GM12878 (cell line): ENCODE measurements around the gene CD79A. TPM values are rescaled to one million over a fixed set of nuclear protein-coding genes. Genes with fewer than 3 reads are reported as not detected.

Experiments used
- ATAC-seq: fragments of 200-7000 bp; cut with Tn5 transposase; 3 replicates; pipeline ENCODE4 v1.9.1; 2020; ENCODE audit warnings: mild to moderate bottlenecking, moderate library complexity
- BruUV-seq: library from RNA; stranded (reverse); fragments of 400-500 nt; replicated peaks from 2 replicates; lab custom pipeline; 2021; lab: Mats Ljungman, UMichigan
- CTCF ChIA-PET: fragments of 300-600 bp; sonication (Branson Sonifier 250); formaldehyde crosslinking; extraction: SDS; loops from one replicate; lab custom pipeline; 2021; ENCODE audit warnings: inconsistent platforms; lab: Yijun Ruan, JAX
- POLR2A ChIA-PET: fragments of 350-600 bp; formaldehyde crosslinking; extraction: SDS; loops from one replicate; lab custom pipeline; 2021; ENCODE audit warnings: inconsistent platforms; lab: Charles Lee
- RAD21 ChIA-PET: fragments of 300-600 bp; sonication (Branson Sonifier 250); formaldehyde crosslinking; loops from one replicate; lab custom pipeline; 2023; ENCODE audit warnings: antibody characterized with exemption; ENCODE audit not compliant: unreplicated experiment; lab: Charles Lee
- SMC1A ChIA-PET: fragments of 300-600 bp; sonication (Branson Sonifier 250); formaldehyde crosslinking; loops from one replicate; lab custom pipeline; 2023; ENCODE audit not compliant: unreplicated experiment, uncharacterized antibody; lab: Charles Lee
- DNase-seq: peaks from one replicate; pipeline ENCODE4 v3.0.0-alpha.2; 2011; ENCODE audit warnings: low read depth, low spot score
- FAIRE-seq: peaks from 3 replicates; lab custom pipeline; 2011; peaks lifted over from hg19 to GRCh38; lab: Jason Lieb, UNC
- H2AFZ ChIP-seq: 2 replicates; pipeline ENCODE4 v1.6.0; 2011; ENCODE audit warnings: low read depth, low read length, control low read depth; ENCODE audit not compliant: control insufficient read depth
- H3K27ac ChIP-seq: 2 replicates; pipeline ENCODE4 v1.5.1; 2011; ENCODE audit warnings: control low read depth; ENCODE audit not compliant: control insufficient read depth, insufficient read depth
- H3K27me3 ChIP-seq, 2 experiments: replicated peaks in 1 of 2; 2 replicates each; pipeline versions ENCODE4 v1.6.0 to v1.6.1; 2011; ENCODE audit warnings: low read length in 1 of 2; ENCODE audit not compliant: control insufficient read depth in 2 of 2, insufficient read depth in 2 of 2
- H3K36me3 ChIP-seq, 2 experiments: 2 replicates each; pipeline ENCODE4 v1.5.1; 2011; ENCODE audit warnings: low read length in 1 of 2; ENCODE audit not compliant: control insufficient read depth in 2 of 2, insufficient read depth in 2 of 2
- H3K4me1 ChIP-seq: 2 replicates; pipeline ENCODE4 v1.6.1; 2011; ENCODE audit warnings: mild to moderate bottlenecking, low read length, moderate library complexity, mixed read lengths; ENCODE audit not compliant: control insufficient read depth, insufficient read depth
- H3K4me2 ChIP-seq: 2 replicates; pipeline ENCODE4 v1.6.0; 2011; ENCODE audit warnings: control low read depth; ENCODE audit not compliant: control insufficient read depth, insufficient read depth
- H3K4me3 ChIP-seq: fragments of 200-600 bp; sonication (generic); 2 replicates; pipeline ENCODE4 v1.5.1; 2016
- H3K79me2 ChIP-seq: 2 replicates; pipeline ENCODE4 v1.6.0; 2011; ENCODE audit warnings: low read length; ENCODE audit not compliant: control insufficient read depth, insufficient read depth
- H3K9ac ChIP-seq: 2 replicates; pipeline ENCODE4 v1.8.0; 2011; ENCODE audit warnings: low read length, control low read depth, mixed read lengths; ENCODE audit not compliant: control insufficient read depth, insufficient read depth
- H3K9me3 ChIP-seq: replicated peaks from 3 replicates; pipeline ENCODE4 v1.5.1; 2011; ENCODE audit warnings: mild to moderate bottlenecking, low read length; ENCODE audit not compliant: control insufficient read depth, insufficient read depth
- H4K20me1 ChIP-seq: 2 replicates; pipeline ENCODE4 v1.6.0; 2011; ENCODE audit not compliant: control insufficient read depth, insufficient read depth
- BMI1 ChIP-seq: fragments of 450-650 bp; IDR thresholded peaks from 2 replicates; pipeline ENCODE4 v1.6.1; 2016; ENCODE audit warnings: mild to moderate bottlenecking, moderate library complexity, borderline replicate concordance
- CUX1 ChIP-seq: IDR thresholded peaks from 2 replicates; pipeline ENCODE4 v1.6.1; 2012; ENCODE audit warnings: improper control_type of control experiment, low read depth, low read length; ENCODE audit not compliant: insufficient replicate concordance
- ELK1 ChIP-seq: IDR thresholded peaks from 2 replicates; pipeline ENCODE4 v1.6.1; 2012; ENCODE audit warnings: low read depth, low read length, improper control_type of control experiment
- ESRRA ChIP-seq: IDR thresholded peaks from 2 replicates; pipeline ENCODE4 v1.6.1; 2012; ENCODE audit warnings: mild to moderate bottlenecking, low read length, improper control_type of control experiment
- LARP7 ChIP-seq: fragments of 450-650 bp; IDR thresholded peaks from 2 replicates; pipeline ENCODE4 v1.6.1; 2017; ENCODE audit warnings: mild to moderate bottlenecking
- NFXL1 ChIP-seq: fragments of 450-650 bp; IDR thresholded peaks from 2 replicates; pipeline ENCODE4 v1.6.1; 2017; ENCODE audit warnings: antibody characterized with exemption, mild to moderate bottlenecking, borderline replicate concordance
- RB1 ChIP-seq: fragments of 450-650 bp; formaldehyde crosslinking; IDR thresholded peaks from 2 replicates; pipeline ENCODE4 v1.6.1; 2017; ENCODE audit warnings: mild to moderate bottlenecking, borderline replicate concordance
- RFX5 ChIP-seq: IDR thresholded peaks from 2 replicates; pipeline ENCODE4 v1.6.1; 2011; ENCODE audit warnings: low read depth, low read length, improper control_type of control experiment
- RUNX3 ChIP-seq: IDR thresholded peaks from 2 replicates; pipeline ENCODE4 v1.6.1; 2012; ENCODE audit warnings: low read length, inconsistent platforms
- ZBTB33 ChIP-seq: fragments of 450-650 bp; IDR thresholded peaks from 2 replicates; pipeline ENCODE4 v1.6.1; 2017; ENCODE audit warnings: mild to moderate bottlenecking
- ZBTB40 ChIP-seq: fragments of 450-650 bp; IDR thresholded peaks from 2 replicates; pipeline ENCODE4 v1.6.1; 2016; ENCODE audit warnings: mild to moderate bottlenecking, moderate library complexity, borderline replicate concordance
- WGBS: methylation state at CpG from one replicate; pipeline ENCODE4 v1.1.6; 2016; ENCODE audit warnings: low lambda C conversion rate; ENCODE audit not compliant: insufficient replicate concordance, insufficient coverage; ENCODE audit errors: missing lambda C conversion rate; 5-methylcytosine and 5-hydroxymethylcytosine counted together
- in situ Hi-C: fragments of 300-500 bp; cut with MboI; formaldehyde crosslinking; loops from 9 replicates; pipeline ENCODE4 v1.14.3; 2018; ENCODE audit warnings: mixed read lengths
- intact Hi-C: fragments of 100-400 bp; cut with micrococcal nuclease; formaldehyde crosslinking; loops from one replicate; pipeline ENCODE4 v1.14.2; 2022; ENCODE audit not compliant: unreplicated experiment
- polyA plus RNA-seq, 11 experiments: library from polyadenylated mRNA; depleted of rRNA in 4 of 11; unstranded in 6 of 11; stranded (reverse) in 5 of 11; fragments of >200 nt; fragmentation: Nextera tagmentation in 4 of 11; fragmentation: Illumina TruSeq in 1 of 11; extraction: Ambion mirVana in 4 of 11; extraction: Trizol in 1 of 11; gene quantifications; 1 replicate in 1 of 11; 2 replicates in 10 of 11; pipeline versions ENCODE4 v1.2.1 to v1.2.3, GENCODE V29; 2011 to 2016; ENCODE audit warnings: inconsistent platforms in 2 of 11, missing spikeins in 2 of 11, low read depth in 1 of 11
- total RNA-seq, 4 experiments: library from RNA; depleted of rRNA in 3 of 4; stranded (reverse); fragments of >200 nt in 3 of 4; fragmentation: Illumina TruSeq in 1 of 4; extraction: Trizol in 1 of 4; gene quantifications; 2 replicates each; pipeline versions ENCODE4 v1.2.1 to v1.2.3, GENCODE V29; 2013 to 2021

CD79A gene
- total and polyA plus RNA-seq, 10 of the 15 experiments (the other 5 are each of a cell fraction or from before 2014, with no cell fraction given) = 38.8 to 414 (median 282) TPM

GRCh38 chr19:41888926-41889325 lies 11.8 kb downstream of the CD79A start:
- H3K4me3 ChIP-seq = no peak overlapping the region
- no peaks in the 10 kb centered on the region for H3K27me3 ChIP-seq
- ATAC-seq (no peak), DNase-seq (no peak), FAIRE-seq (no peak)
- no TSS peak for BruUV-seq
- peaks cover 44% of the 10 kb centered on the region for H3K79me2 ChIP-seq
- CTCF ChIA-PET = interaction anchor here (1.3 to 10.8 kb wide), 4 partner anchors 15 to 45 kb away, joined by 3 to 136 read pairs (median 30); partner anchors contain the start of genes CD79A and RPS19
- H3K9me3 ChIP-seq = no peaks in the 10 kb centered on the region
- H3K9ac ChIP-seq = no peak overlapping the region
- no peak overlapping the region for H2AFZ ChIP-seq
- H3K4me1 ChIP-seq = peaks cover 30% of the 10 kb centered on the region
- intact Hi-C loops = no loop called here
- H3K4me2 ChIP-seq = no peak overlapping the region
- H4K20me1 ChIP-seq = no peaks in the 10 kb centered on the region
- RAD21 ChIA-PET = interaction anchor here (0.9 to 7.1 kb wide), 4 partner anchors 12 to 29 kb away, joined by 3 to 120 read pairs (median 4); partner anchors contain the start of genes CD79A and RPS19
- over 99% methylated on average over 12 of the region's 12 CpGs for WGBS
- SMC1A ChIA-PET = interaction anchor here (1.3 to 3.1 kb wide), 3 partner anchors 12 to 70 kb away, joined by 3 to 23 read pairs (median 5); partner anchors contain the start of genes CD79A and RABAC1
- no peak overlapping the region for H3K27ac ChIP-seq
- peaks cover 18 to 21% of the 10 kb centered on the region in 2 experiments; a peak in 3 of 4 replicates for H3K36me3 ChIP-seq
- in situ Hi-C loops = no loop called here
- POLR2A ChIA-PET = interaction anchor here (0.6 to 6.9 kb wide), 4 partner anchors 12 to 212 kb away, joined by 3 to 90 read pairs (median 24); partner anchors contain the start of gene CD79A
- TF ChIP-seq LARP7 (no peak), ZBTB40 (no peak), CUX1 (no peak), ZBTB33 (no peak), NFXL1 (no peak), RUNX3 (no peak), RFX5 (no peak), ESRRA (no peak), RB1 (no peak), ELK1 (no peak), BMI1 (no peak)
